NCI-H748 (cell line): Measurements from ENCODE around the gene SUMO3.
A peak's percentile ranks its signal among the peaks of the same experiment; 100 is the strongest.

Experiments
- DNase-seq: peaks from one replicate; lab custom pipeline; 2025; ENCODE audit not compliant: unreplicated experiment; lab: John Stamatoyannopoulos, UW

The SUMO3 gene

DNA sequence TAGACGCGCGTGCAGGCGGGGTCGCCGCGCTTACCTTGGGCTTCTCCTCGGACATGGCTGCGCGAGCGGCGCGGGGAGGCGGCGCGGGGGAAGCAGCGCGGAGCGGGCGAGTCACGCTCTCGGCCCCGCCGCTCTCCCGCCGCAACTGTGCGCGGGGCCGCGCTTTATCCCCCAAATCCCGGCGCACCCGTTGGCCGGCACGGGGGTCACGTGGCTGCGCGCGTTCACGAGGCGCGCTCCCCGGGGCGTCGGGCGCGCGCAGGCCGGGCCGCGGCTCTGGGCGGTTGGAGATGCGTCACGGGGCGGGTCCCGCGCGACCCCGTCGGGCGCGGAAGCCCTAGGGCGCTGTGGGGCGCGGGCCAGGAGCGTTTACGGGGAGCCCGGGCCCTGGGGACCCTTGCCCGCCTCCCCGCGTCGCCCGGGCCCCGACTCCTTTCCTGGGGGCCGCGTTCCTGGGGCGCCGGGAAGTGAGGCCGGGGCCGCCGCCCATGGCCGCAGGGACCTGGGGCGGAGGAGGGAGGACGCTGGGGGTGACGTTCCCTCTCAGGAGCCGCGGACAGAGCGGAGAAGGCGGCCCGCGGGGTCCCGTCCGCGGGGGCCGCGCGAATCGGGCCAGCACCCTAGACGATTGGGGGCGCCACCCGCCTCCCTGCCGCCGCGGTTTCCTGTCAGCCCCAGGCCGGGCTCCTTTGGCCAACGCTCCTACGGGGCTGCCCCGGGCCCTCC lies at the start of gene SUMO3:
Gene SUMO3 (minus strand): TSS at position 149 of the 726 bp plus-strand sequence. CDS start 94 bp downstream, at position 55.
- DNase-seq: peak; percentile 77

DNA sequence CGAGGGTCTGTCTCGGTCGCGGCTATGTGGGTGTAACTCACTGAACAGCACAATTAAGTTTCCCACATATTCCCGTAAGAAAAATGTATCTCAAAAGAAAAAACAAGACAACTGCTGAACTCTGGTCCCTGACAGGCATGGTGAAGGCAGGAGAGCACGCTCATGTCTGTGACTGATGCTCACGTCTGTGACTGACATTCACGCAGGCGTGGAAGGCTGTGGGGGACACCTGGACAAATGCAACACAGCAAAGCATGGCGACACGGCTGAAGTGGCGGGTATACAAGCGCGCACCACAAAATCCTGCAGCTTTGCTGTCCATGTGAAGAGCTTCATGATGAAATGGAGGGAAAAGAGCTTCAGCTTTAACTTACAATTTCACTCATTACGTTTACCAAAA lies 49.6 kb upstream of the SUMO3 start:
- no peak for DNase-seq

DNA sequence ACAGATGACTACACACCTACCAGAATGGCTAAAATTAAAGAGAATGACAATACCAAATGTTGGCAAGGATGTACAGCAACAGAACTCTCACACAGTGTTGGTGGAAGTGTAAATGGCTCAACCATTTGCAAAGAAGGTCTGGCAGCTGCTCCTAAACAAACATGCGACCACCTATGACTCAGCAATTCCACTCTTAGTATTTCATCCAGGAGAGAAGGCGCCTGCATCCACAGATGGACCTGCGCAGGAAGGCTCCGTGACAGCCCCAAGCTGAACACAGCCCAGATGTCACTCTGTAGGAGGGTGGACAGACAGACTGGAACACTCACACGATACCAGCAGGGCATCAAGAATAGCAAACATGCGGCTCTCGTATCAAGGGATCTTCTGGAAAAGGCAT lies 48.9 kb upstream of the SUMO3 start:
- DNase-seq: peak; percentile 49

DNA sequence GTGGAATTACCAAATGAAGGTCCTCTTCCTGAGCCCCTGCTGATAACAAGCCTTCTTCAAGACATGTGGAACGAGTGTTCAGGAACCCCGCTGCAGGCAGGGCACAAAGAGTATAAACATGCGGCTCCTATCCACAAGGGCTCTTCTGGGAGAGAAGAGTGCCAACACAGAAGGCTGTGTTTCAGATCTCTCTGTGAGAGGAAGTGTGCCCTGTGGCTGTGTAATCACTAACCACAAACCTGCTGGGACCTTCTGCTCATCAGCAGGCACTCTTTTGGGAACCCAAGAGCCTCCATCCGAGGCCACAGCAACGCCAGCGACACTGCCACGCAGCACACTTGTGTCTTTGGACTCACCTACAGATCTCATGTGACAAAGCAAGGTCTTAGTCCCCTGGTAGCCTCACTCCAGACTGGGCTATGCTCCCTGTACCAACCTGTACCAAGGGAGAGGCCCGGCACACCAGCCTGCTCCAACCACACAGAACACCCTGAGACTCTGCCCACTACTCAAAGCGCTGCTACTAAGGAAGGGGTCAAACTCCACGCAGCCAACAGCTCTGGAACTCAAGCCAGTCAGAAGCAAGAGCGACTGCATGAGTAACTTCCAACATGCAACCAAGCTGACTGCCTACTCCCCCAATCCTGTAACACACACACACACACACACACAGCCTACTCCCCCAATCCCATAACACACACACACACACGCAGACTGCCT lies 47.9 kb upstream of the SUMO3 start:
- no peak for DNase-seq

DNA sequence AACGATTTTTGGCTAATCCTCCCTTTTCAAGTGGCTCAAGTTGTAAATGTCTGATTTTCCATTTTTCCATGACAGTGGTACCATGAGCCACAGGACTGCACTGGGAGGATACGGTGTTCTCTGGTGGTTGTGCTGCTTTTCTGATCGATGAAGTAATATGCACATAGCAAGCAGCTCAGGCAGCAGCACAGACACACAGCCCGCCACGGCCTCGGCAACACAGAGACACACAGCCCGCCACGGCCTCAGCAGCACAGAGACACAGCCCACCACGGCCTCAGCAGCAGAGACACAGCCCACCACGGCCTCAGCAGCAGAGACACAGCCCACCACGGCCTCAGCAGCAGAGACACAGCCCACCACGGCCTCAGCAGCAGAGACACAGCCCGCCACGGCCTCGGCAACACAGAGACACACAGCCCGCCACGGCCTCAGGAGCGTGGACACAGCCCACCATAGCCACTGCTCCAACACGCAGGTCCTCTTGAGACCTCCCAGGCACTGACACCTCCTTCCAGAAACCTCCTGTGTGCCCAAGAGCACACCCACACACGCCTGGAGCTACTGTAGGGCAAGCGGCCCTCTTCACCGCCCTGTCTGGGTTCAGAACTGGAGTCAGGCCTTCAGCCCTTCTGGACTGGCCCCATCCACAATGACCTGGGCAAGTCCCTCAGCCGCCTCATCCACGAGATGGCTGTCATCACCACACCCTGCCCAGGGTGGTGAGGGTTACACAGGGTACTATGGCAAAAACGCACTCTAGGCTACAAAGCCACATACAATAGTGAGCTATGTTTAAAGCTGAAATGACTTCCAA lies 45.2 kb upstream of the SUMO3 start:
- no peak for DNase-seq

DNA sequence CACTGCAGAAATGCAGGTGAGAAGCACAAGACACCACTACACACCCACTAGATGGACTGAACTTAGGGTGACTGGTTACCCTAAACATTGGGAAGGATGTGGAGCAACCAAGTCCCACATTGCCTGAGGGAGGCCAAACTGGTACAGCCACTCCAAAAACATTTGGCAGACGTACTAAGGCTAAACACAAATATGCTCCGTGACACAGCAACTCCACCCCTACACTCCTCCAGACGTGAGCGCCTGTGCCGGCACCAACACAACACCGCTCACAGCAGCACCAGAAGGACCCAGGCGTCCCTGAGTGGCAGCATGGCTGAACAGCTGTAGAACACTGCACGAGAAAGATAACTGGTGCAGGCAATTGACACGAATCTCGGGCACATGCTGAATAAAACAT lies 40.9 kb upstream of the SUMO3 start:
- no peak for DNase-seq

DNA sequence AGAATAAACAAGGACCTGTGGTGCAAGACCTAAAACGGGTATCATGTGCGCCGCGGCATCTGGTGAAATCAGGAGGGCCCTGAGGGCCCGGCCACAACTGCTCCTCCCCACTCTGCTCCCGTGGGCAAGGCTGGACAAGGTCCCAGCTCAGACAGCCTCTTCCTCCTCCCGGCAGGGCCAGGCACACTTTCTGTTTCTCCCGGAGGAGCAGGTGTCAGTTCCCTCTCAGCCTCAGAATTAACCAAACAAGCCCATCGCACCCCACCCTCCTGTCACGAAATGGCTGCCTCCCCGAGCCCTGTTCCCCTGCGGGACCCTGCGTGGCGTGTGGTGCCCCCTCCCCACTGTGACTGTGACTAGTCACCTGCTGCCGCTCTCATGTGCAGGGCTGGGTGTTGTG lies 40.4 kb upstream of the SUMO3 start:
- no peak for DNase-seq

DNA sequence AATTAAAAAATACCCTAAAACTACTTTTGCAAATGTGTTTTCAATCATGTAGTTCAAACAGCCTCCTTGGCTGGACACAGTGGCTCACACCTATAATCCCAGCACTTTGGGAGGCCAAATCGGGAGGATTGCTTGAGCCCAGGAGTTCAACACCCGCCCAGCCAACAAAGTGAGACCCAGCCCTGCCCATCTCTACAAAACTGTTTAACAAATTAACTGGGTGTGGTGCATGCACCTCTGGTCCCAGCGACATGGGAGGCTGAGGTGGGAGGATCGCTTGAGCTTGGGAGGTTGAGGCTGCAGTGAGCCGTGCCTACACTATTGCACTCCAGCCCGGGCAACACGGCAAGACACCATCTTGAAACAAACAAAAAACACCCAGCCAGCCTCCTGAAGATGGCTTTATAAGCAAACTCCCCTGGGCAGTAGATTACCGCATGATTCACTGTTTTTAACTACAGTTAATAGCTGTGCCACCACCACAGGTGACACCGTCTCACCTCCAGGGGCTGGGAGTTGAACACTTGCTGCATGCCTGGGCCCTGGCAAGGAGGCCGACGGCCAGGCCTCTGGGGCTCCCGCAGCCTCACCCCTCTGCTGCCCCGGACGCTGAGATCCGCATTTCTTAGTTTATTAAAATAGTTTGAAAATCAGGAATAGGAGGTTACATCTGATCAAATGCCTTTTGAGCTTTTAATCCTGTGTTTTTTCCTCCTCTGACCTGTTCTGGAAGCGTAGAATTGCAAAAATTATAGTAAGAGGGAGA lies 39.4 kb upstream of the SUMO3 start:
- DNase-seq: no peak

DNA sequence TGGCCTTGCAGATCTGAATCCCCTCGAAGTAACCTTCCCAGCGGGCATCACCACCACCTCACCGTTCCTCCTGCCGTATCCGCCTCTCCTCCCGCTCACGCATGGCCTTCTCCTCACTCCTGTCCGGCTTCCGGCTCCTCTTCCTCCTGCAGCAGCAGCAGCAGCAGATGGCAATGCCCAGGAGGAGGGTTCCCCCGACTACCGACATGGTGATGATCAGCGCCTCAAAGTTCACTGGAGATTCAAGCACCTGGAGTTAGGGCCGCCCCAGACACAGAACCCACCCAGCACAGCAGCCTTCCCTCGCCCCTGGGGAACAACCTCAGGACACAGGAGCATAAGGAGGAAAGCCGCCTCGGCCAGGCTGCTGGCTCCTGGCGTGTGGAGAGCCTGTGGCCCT lies 38.3 kb upstream of the SUMO3 start:
- no peak for DNase-seq

DNA sequence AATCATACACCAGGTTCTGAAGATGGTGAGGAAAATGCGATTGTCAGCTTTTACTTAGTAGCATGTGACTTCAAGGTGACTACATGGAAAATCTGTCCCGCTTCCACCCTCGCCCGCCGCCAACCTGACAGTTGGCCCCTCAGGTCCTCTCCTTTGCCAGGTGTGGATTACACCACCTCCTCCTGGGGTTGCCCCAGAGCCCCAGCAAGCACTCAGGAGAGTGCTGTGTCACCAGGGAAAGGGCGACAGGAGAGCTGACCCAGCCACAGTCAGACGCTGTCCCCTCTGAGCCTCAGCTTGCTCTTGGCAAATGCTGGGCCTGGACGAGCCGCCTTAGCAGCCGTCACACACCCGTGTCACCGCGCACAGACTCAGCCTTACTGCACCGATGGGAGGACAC lies 37.7 kb upstream of the SUMO3 start:
- no peak for DNase-seq

DNA sequence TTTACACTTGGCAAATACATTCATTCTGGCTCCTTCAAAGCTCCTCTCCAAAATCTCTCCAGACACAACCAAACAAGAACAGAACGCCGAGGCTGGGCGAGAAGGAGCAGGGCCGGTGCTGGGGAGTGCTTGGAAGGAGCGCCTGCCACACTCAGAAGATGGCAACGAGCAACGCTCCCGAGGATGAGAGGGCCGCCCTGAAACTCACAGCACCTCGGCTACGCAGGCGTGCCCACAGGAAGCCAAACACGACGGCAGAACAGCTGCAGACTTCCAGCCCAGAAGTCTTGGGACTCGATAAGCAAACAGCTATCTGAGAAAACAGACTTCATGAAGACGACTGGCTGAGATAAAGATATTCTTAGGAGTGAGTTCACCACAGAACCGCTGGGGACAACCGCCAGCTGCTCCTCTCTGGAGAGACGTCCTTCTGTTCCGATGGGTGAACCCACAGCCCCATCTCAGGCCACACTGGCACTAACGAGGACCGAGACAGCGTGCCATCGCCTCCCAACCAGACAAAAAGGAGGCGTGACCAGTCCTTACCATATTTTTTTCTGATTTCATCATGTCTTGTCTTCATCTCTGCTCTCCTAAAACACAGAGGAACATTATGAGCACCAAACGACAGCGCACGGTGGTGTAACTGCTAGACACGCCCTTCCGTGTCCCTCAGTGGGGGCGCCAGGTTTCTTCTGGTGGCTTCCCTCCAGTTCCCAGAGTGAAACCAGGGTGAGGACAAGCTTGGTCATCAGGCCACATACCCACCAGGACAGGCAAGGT lies 37.0 kb upstream of the SUMO3 start:
- DNase-seq: no peak

DNA sequence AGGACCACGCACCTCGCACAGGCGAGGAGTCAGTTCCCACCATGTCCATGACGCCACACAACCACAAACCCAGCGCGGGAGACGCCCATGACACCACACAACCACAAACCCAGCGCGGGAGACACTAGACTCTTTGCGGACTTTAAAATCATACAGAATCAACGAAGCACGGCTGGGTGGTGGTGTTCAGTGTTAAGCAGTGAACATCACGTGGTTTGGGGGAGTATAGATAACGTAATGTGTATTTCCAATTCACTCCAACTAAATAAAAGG lies 36.5 kb upstream of the SUMO3 start:
- no peak for DNase-seq

DNA sequence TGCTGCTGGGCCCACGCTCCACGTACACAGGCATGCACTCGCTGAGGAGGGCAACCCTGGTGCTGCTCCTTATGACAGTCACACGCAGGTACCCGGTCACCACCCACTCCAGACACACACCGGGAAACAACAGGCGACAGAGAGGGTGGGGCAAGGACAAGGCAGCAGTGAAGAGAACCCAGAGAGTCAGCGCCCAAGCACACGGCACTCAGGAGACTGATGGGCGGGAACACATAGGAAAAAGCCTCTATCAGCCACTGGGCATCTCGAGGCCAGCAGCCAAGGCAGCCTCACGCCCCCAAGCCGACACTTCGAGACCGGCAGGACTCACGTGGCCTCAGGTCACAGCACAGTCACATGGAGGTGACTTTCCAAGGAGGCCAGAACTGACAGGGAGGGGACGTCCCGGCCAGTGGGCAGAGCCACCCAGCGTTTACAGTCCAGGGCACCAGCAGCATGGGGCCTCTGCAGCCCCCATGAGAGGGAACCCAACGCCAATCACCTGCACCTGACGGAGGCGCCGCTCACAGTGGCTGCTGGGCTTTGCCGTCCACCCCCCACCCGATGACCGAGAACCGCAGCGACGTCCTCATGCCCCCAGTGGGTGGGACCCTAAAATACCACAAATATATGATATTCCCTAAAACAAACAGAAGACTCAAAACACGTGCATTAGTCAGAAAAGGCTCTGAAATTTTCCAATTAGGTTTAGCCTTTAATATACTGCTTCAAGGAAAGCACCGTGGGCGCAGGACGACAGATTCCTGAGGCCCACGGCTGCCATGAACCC lies 35.9 kb upstream of the SUMO3 start:
- DNase-seq: peak; percentile 5

DNA sequence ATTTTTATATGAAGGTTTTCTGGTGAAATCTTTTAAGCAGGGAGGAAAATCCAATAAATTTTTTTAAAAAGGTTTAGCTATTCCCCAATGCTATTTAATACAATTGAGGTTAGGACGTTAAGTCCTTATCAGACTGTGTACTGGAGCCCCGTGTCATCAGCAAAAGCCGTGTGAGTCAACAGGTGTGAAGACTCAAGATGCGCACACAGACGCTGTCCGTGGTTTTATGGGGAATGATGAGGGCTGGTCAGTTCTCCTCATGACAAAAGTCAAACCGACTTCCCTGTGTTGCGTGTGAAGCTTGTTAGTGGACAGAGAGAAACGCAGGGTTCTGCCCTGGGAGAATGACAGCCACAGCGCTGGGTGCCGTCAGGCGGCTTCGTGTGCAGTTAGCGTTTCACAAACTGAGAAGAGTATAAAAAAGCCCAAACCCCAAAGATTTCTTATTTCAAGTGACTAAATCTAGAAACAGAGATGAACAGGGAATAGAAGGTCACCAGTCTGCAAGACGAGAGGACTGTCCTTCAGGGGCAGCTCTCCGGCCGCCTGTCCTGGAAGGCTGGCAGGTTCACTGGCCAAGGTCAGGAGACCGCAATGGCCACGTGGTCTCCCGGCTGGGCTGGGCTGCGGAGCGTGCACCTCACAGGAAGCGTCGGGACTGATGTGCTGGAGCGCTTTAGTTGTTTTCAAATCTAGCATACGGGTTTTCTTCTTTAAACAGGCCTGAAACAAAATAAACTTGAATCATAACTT lies 33.2 kb upstream of the SUMO3 start:
- DNase-seq: no peak

DNA sequence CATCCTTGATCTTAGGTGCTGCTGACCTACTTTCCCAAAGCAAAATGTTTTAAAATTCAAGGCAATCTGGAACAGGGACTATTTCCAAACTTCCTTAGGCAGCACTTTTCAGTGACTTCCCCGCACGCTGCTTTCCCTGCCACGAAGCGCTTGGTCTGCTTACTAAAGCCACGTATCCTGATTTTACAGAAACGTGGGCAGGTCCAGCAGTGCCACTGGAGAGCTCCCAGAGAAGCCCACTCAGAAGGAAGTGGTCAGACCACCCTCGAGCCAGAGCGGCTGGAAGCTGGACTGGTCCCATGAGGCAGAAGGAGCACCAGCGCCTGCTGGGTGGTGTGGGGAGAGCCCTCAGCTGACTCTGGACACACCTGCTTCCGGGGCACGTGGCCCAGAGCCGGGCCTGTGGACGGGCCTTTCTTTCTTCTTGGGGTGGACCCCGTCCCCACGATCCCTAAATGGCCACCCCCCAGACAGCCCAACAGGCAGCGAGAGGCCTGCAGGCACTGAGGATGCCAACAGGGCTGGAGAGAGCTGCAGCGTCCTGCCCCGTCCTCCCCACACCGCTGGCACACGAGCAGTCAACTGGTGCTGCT lies 32.4 kb upstream of the SUMO3 start:
- DNase-seq: no peak

DNA sequence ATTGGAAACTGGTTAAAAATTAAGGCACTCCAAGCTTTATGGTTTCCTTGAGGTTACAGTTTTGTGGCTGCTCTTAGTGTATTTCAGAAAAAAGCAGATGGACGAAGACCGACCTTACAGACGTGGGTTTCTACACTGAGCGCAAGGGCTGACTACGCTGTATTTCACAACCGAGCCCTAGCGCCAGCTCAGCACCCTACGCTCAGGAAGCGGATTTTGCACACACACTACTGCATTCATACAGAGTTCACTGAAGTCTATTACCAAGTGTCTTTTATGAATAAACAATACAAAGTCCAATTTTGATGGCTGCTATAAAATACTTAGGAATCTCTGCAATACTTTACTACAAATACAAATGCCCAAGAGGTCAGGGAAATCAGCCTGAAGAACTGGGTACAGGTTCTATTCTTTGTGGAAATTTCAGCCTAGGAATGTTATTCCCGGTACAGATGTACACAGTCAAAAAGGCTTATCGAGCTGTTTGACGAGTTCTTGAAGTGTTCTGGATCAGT lies 31.8 kb upstream of the SUMO3 start:
- DNase-seq: no peak

DNA sequence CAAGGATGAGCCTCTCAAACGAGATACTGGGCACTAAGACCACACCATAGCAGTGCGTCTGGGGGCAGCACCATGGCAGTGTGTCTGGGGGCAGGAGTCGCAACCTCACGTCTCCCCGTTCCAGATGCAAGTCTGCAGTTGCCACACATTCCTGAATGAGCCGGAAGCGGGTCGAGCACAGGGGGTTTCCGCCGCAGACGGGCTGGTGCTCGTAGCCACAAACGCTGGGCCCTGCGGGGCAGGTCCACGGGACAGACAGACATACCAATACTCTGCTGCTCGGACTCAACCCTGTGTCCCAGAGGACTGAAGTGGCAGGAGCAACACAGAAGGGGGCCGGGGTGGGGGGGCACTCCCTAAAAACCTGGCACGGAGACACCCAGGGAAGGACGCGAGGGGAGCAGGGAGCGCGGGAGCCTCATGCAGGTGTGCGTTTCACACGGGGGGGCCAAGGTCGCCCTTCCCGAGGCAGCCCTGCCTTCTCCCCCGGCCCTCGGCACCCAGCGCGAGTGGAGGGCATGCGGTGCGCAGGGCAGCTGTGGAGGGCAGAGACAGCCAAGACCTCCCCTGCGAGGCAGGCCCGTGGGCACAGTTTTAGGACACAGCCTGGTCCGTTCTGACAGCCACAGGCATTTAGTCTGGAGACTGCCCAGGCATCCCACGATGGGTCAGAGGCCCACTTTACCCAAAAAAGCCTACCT lies 31.1 kb upstream of the SUMO3 start:
- no peak for DNase-seq
